CD14-positive monocyte (primary cell): ENCODE measurements around the gene BCAS1. TPM values are rescaled to one million over a fixed set of nuclear protein-coding genes. Genes with fewer than 3 reads are reported as not detected.

Source experiments
- DNase-seq, 3 donors: peaks; one replicate each; pipeline ENCODE4 v3.0.0-alpha.2; 2011 to 2022
- H2AFZ ChIP-seq: 2 replicates; pipeline ENCODE4 v1.6.0; 2012; ENCODE audit warnings: mild to moderate bottlenecking, low read depth, low read length, inconsistent platforms; ENCODE audit not compliant: insufficient read depth, poor library complexity, severe bottlenecking
- H3K27ac ChIP-seq, 2 donors: 1 replicate in 1 of 2; 2 replicates in 1 of 2; pipeline ENCODE4 v1.5.1; 2012 to 2013; ENCODE audit warnings: low read length in 2 of 2, control low read depth in 1 of 2, inconsistent platforms in 1 of 2, low read depth in 1 of 2, mild to moderate bottlenecking in 1 of 2
- H3K27me3 ChIP-seq, 2 donors: one replicate each; pipeline versions ENCODE4 v1.6.0 to v1.6.1; 2011 to 2013; ENCODE audit warnings: low read length in 2 of 2; ENCODE audit not compliant: control insufficient read depth in 2 of 2, insufficient read depth in 2 of 2
- H3K36me3 ChIP-seq, 2 donors: replicated peaks in 1 of 2; 1 replicate in 1 of 2; 2 replicates in 1 of 2; pipeline versions ENCODE4 v1.5.1 to v1.6.1; 2012 to 2013; ENCODE audit warnings: low read length in 2 of 2, control low read depth in 1 of 2, inconsistent platforms in 1 of 2, mild to moderate bottlenecking in 1 of 2; ENCODE audit not compliant: insufficient read depth in 2 of 2, control insufficient read depth in 1 of 2
- H3K4me1 ChIP-seq, 2 donors: 1 replicate in 1 of 2; 2 replicates in 1 of 2; pipeline versions ENCODE4 v1.5.1 to v1.6.1; 2012 to 2013; ENCODE audit warnings: low read length in 2 of 2, control low read depth in 1 of 2, inconsistent platforms in 1 of 2, mild to moderate bottlenecking in 1 of 2, moderate library complexity in 1 of 2; ENCODE audit not compliant: insufficient read depth in 2 of 2, control insufficient read depth in 1 of 2
- H3K4me2 ChIP-seq: replicated peaks from 2 replicates; pipeline ENCODE3; 2012; ENCODE audit warnings: low read length, moderate library complexity, mild to moderate bottlenecking; ENCODE audit not compliant: poor library complexity, severe bottlenecking; ENCODE audit errors: extremely low read depth
- H3K4me3 ChIP-seq, 3 experiments: fragments of 200-600 bp in 1 of 3; sonication (generic) in 1 of 3; replicated peaks in 1 of 3; 1 replicate in 2 of 3; 2 replicates in 1 of 3; pipeline ENCODE4 v1.5.1; 2011 to 2013; ENCODE audit warnings: low read length in 3 of 3, mild to moderate bottlenecking in 3 of 3, control low read depth in 2 of 3, low read depth in 2 of 3, inconsistent platforms in 1 of 3, moderate library complexity in 1 of 3
- H3K79me2 ChIP-seq: 2 replicates; pipeline ENCODE4 v1.6.0; 2012; ENCODE audit warnings: mild to moderate bottlenecking, control low read depth, inconsistent platforms, low read length, moderate library complexity; ENCODE audit not compliant: insufficient read depth
- H3K9ac ChIP-seq: 2 replicates; pipeline ENCODE4 v1.6.0; 2017; ENCODE audit warnings: low read length, mild to moderate bottlenecking; ENCODE audit not compliant: insufficient read depth, poor library complexity, severe bottlenecking
- H3K9me3 ChIP-seq, 2 donors: replicated peaks in 1 of 2; 1 replicate in 1 of 2; 2 replicates in 1 of 2; pipeline versions ENCODE4 v1.5.1 to v1.6.1; 2012 to 2013; ENCODE audit warnings: low read length in 2 of 2, control low read depth in 1 of 2; ENCODE audit not compliant: control insufficient read depth in 1 of 2, insufficient read depth in 1 of 2
- H4K20me1 ChIP-seq: 2 replicates; pipeline ENCODE4 v1.6.0; 2012; ENCODE audit warnings: mild to moderate bottlenecking, low read length, control low read depth, moderate library complexity; ENCODE audit not compliant: insufficient read depth
- H3K27ac Mint-ChIP-seq, 7 donors: one replicate each; pipeline ENCODE4 v1.8.0; 2020; ENCODE audit warnings: mild to moderate bottlenecking in 7 of 7, mixed read lengths in 7 of 7, moderate library complexity in 6 of 7, inconsistent platforms in 2 of 7
- H3K27me3 Mint-ChIP-seq, 3 donors: one replicate each; pipeline ENCODE4 v1.8.0; 2021 to 2022; ENCODE audit warnings: low read depth in 3 of 3, mild to moderate bottlenecking in 3 of 3, mixed read lengths in 3 of 3, moderate library complexity in 3 of 3, inconsistent platforms in 1 of 3
- H3K36me3 Mint-ChIP-seq, 2 donors: one replicate each; pipeline ENCODE4 v1.8.0; 2020; ENCODE audit warnings: mixed read lengths in 2 of 2, inconsistent platforms in 1 of 2, mild to moderate bottlenecking in 1 of 2
- H3K4me1 Mint-ChIP-seq: one replicate; pipeline ENCODE4 v1.8.0; 2020; ENCODE audit warnings: mild to moderate bottlenecking, mixed read lengths
- H3K4me3 Mint-ChIP-seq, 2 donors: one replicate each; pipeline ENCODE4 v1.8.0; 2020; ENCODE audit warnings: mild to moderate bottlenecking in 2 of 2, mixed read lengths in 2 of 2, moderate library complexity in 1 of 2
- H3K9me3 Mint-ChIP-seq, 7 donors: one replicate each; pipeline ENCODE4 v1.8.0; 2020 to 2022; ENCODE audit warnings: mixed read lengths in 7 of 7, mild to moderate bottlenecking in 6 of 7, moderate library complexity in 6 of 7, inconsistent platforms in 2 of 7
- CTCF ChIP-seq: fragments of 200-600 bp; IDR thresholded peaks from one replicate; pipeline ENCODE4 v1.8.0; 2022; ENCODE audit warnings: antibody characterized with exemption, mild to moderate bottlenecking
- WGBS: methylation state at CpG from one replicate; pipeline ENCODE4 v1.1.5; 2013; ENCODE audit warnings: missing lambda C conversion rate; ENCODE audit not compliant: insufficient coverage; 5-methylcytosine and 5-hydroxymethylcytosine counted together
- intact Hi-C, 2 donors: fragments of 100-400 bp; cut with micrococcal nuclease; formaldehyde crosslinking; loops; one replicate each; pipeline versions ENCODE4 v1.15.0 to v1.15.1; 2023
- polyA plus RNA-seq, 3 donors: library from polyadenylated mRNA; depleted of rRNA in 1 of 3; unstranded in 2 of 3; stranded (reverse) in 1 of 3; fragments of 300-500 nt in 2 of 3; fragments of >200 nt in 1 of 3; fragmentation: Illumina TruSeq in 2 of 3; gene quantifications; 1 replicate in 2 of 3; 2 replicates in 1 of 3; pipeline ENCODE4 v1.2.3, GENCODE V29; 2012 to 2021

BCAS1 gene
- polyA plus RNA-seq, 3 donors = 0.01 to 0.02 TPM; not detected in 1

- Histone ChIP-seq H2AFZ (no peak overlapping the region), H3K4me1 (peaks cover 7 to 8% of the 10 kb centered on the region in 2 donors), H3K79me2 (no peaks in the 10 kb centered on the region), H3K27me3 (no peaks in the 10 kb centered on the region), H4K20me1 (no peaks in the 10 kb centered on the region), H3K9me3 (no peaks in the 10 kb centered on the region), H3K9ac (no peak overlapping the region), H3K4me2 (no peak overlapping the region), H3K27ac (no peak overlapping the region), H3K36me3 (no peaks in the 10 kb centered on the region), H3K4me3 (no peak overlapping the region)
- H3K27ac Mint-ChIP-seq = no peak overlapping the region
- H3K4me3 Mint-ChIP-seq = no peak overlapping the region
- intact Hi-C loops = no loop called here
- DNase-seq = no peak
- H3K9me3 Mint-ChIP-seq = peaks cover 0 to 2% (median 0%) of the 10 kb centered on the region in 7 donors
- H3K27me3 Mint-ChIP-seq = peaks cover 0 to 1% (median 0%) of the 10 kb centered on the region in 3 donors
- no CpG with 5 or more reads among the region's 6 CpGs for WGBS
- peaks cover 16% of the 10 kb centered on the region for H3K4me1 Mint-ChIP-seq
- H3K36me3 Mint-ChIP-seq = no peaks in the 10 kb centered on the region
- TF ChIP-seq CTCF = no peak
Observed at GRCh38 chr20:54082100-54082499, 11.7 kb upstream of the BCAS1 start.

DNA sequence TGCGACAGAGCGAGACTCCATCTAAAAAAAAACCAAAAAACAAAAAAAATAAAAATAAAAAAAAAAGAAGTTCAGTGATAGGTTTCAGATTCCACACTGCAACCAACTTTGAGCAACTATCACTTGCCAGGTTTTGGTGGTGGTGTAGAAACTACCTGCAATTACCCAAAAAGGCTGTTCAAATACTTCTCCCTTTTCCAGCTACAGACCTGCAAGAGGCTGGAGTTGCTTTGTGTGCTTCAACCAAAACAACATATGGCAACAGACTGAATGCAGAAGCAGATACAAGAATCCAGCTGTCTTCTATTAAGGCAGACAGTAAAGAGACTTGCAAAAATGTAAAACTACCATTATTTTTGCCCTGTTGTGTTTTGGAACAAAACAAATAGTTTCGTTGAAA lies 9.3 kb upstream of the BCAS1 start:
- Mint-ChIP-seq H3K9me3 (peaks cover 0 to 2% (median 0%) of the 10 kb centered on the region in 7 donors), H3K4me3 (no peak overlapping the region), H3K27ac (no peak overlapping the region), H3K27me3 (peaks cover 0 to 1% (median 0%) of the 10 kb centered on the region in 3 donors), H3K4me1 (peaks cover 16% of the 10 kb centered on the region), H3K36me3 (no peaks in the 10 kb centered on the region)
- intact Hi-C loops = no loop called here
- no peaks in the 10 kb centered on the region for H3K9me3 ChIP-seq
- peaks cover 7 to 8% of the 10 kb centered on the region in 2 donors for H3K4me1 ChIP-seq
- H3K27ac ChIP-seq = no peak overlapping the region
- H2AFZ ChIP-seq = no peak overlapping the region
- no peak overlapping the region for H3K9ac ChIP-seq
- no peaks in the 10 kb centered on the region for H3K27me3 ChIP-seq
- no CpG with 5 or more reads among the region's 3 CpGs for WGBS
- H3K4me3 ChIP-seq = no peak overlapping the region
- no peak for TF ChIP-seq CTCF
- H4K20me1 ChIP-seq = no peaks in the 10 kb centered on the region
- H3K36me3 ChIP-seq = no peaks in the 10 kb centered on the region
- H3K79me2 ChIP-seq = no peaks in the 10 kb centered on the region
- no peak overlapping the region for H3K4me2 ChIP-seq
- DNase-seq = no peak
